HG03457 (cell line): ENCODE results near the gene GFOD1.
A peak's percentile ranks its signal among the peaks of the same experiment; 100 is the strongest.

Experiments used
- ATAC-seq: cut with Tn5 transposase; IDR thresholded peaks from one replicate; pipeline ENCODE4 v1.9.1; 2021; ENCODE audit warnings: moderate number of reproducible peaks; ENCODE audit not compliant: unreplicated experiment

The GFOD1 gene

GRCh38 chr6:13486679-13487121, 700 bp downstream of the GFOD1 start:
- peak; percentile 15 for ATAC-seq

DNA sequence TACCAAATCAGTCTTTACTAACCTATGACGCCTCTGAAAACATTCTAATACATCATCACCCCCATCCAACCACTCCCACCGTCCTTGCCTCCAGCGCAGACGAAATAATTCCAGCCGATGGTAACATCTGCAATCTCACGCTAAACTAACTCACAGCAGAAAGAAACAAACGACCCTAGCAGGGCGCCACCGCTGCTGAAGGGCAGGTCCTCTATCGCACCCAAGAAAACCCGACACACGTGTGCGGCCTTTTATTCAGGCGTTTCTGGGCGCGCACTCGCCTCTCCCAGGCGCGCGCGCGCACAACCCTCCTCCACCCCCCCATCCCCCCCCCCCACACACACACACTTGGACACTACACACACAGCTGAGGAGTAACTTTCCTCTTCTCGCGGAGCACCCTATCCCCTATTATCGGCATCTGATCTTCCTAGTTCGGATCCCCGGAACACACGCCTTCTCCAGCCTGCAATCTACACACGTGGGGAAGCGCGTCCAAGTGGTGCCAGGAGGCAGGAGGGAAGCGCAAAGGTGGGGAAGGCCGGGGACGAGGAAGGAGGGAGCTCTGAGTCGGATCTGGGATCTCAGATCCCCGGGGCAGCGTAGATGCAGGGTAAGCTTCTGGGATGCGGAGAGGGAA, 1.4 kb downstream of the GFOD1 start:
- ATAC-seq, result no peak

DNA sequence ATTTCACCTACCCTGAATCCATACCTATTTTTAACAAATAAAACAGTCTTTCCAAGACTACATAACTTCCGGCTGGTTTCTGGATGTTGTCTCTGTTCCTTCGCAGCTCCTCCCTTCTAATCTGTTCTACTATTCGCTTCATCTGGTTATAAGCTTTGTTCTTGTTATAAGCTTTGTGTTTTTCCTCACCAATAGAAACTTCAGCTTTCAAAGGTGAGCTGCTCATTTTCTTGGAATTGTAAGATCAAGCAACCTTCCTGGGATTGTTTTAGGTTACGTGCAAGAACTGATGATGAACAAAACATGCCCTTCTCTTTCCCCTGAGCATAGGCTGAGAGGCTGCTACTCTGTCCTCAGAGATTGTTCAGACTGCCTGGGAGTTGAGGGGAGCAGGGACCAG, 2.1 kb downstream of the GFOD1 start:
- no peak for ATAC-seq

DNA sequence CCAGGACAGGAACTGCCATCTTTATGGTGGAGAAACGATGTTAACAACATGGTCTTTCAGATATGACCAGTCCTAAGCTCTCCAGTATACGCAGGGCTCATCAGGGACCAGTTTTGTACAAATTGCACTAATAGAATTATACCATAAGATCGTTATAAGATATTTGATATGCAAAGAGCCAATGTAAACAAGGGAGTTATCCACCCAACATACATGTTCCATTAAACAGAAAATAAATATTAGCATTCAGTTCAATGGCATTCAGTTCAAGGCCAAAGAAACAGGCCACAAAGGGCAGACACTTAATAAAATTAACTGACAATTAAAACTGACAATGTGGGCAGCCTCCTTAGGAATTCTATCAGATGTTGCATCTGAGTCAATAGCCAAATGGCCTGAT, 2.6 kb downstream of the GFOD1 start:
- ATAC-seq, result no peak

DNA sequence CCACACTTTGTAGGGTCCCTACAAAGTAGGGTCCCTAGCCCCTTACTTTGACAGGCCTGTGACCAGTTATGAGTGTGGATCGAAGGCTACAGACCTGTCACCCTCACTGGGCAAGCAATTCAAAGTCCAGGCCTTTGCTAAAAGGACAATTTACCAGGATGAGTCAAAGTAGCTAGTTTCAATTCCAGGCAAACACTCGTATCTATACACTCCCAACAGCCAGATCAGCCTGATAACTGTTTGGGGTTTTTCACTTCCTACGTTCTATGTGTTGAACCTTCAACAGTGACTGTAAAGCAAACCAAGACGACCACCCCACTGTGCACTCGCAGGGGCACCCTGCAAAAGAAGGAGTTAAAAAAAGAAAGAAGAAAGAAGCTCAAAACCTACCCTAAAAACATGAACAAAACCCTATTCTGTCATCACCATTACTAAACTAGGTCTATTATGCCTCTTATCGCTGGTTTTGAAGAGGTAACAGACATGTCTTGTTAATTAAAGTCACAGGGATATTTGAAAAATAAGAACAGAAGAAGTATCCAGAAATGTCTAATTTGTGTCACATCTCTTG, 3.2 kb downstream of the GFOD1 start:
- ATAC-seq, result no peak

DNA sequence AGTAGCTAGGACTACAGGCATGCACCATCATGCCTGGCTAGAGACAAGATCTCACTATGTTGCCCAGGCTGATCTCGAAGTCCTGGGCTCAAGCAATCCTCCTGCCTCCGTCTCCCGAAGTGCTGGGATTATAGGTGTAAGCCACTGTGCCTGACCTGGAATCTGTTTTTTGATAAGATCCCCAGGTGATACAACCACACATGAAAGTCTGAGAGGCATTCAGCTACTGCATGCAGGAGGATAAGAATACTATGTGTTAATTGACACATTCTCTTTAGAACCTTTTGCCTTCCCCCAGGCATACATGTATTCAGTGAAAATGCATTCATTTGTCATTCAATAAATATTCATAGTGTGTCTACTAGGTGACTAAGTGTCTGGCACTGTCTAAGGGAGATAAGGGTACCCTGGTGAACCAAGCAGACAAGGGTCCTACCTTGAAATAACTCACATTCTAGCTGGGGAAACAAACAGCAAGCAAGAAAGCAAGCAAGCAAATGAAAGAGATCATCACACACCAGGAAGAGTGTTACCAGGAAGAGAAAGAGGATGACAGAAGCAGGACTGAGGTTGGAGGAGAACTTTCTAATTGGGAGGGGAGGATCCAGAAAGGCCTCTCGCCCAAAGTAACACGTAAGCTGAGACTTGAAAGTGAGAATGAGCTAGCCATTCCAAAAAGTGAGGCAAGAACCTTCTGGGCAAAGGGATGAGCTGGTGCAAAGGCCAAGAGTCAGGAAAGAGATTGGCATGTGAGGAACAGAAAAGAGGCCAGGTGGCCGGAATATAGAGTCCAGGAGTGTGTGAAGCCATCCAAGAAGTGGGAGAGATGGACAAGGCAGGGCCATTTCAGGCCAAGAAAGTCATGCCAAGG, 6.5 kb downstream of the GFOD1 start:
- no peak for ATAC-seq

DNA sequence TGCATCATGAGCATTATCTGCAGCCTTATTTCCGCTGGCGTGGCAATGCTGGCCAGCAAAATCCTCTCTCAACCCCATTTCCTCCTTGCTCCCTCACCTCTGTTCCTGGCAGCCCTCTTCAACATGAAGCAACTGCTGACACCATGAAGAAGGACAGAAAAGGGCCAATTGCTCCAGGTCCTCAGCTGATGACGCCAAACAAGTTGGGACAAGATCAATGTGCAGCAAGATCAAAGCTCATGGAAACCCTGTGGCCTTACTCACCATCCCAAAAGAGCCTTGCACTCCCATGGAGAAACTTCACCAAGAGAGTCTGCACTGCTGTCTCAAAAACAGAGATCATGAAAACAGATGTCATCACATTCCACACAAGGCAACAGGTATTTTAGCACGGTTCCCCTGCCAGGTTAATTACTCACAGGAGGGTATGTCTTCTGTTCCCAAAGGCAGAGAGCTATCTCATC, 7.4 kb downstream of the GFOD1 start:
- no peak for ATAC-seq

- no peak for ATAC-seq
Observed at GRCh38 chr6:13479206-13479800, 8.1 kb downstream of the GFOD1 start.

GRCh38 chr6:13478525-13478966, 8.9 kb downstream of the GFOD1 start:
- no peak for ATAC-seq

DNA sequence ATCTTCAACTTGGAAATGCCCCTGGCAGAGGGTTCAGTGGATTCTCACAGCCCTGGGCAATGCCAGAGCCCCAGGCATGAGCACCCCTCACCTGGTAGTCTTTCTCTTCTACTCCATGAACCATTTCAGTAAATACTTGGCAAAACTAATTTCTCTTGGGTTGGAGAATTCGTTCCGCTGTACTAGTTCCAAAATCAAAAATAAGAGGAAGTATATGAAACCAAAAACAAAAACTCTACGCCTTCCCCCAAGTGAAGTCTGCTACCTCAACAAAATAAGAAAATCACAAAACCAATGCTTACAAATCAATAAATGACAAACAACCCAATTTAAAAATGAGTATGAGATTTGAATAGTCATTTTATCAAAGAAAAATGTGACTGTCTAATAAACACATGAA, 12.6 kb downstream of the GFOD1 start:
- ATAC-seq, result no peak

DNA sequence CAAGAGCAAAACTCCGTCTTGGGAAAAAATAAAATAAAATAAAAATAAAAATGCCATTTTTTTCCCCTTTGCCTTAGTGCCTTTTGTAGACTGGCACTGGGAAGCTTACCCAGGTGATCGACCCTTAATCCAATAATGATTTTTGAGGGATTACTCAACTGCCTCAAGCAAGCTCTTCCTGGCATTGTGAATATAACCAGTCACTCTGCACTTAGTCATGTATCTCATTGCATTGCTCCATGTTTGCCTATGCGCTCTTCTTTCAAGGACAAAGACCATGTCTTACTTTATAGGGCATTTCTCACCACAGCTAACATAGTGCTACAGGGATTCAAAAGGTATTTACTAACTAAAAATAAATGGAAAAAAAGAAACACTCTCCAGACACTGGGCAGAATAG, 13.0 kb downstream of the GFOD1 start:
- ATAC-seq, result no peak

- ATAC-seq, result no peak
Observed at GRCh38 chr6:13473768-13474165, 13.6 kb downstream of the GFOD1 start.

GRCh38 chr6:13472976-13473767, 14.2 kb downstream of the GFOD1 start:
- no peak for ATAC-seq

GRCh38 chr6:13472099-13472498, 15.3 kb downstream of the GFOD1 start:
- no peak for ATAC-seq

DNA sequence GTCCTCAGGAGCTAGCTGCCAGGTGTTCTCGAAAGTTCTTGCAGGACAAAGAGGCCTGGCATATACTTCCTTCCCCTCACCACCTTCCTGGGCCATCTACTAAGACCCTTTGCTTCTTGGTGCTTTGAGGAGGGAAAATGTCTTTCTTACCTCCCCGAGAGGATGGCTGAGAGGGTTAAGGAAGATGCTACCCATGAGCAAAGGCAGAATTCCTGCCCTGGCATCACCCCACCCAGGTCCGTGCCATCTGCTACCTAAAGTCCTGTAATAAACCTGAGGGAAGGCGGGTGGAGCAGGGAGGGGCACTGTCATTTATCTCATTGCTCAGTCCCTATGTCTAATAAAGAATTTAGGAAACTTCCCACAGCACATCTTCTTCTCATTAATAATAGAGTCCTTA, 16.2 kb downstream of the GFOD1 start:
- no peak for ATAC-seq

- ATAC-seq, result no peak
Observed at GRCh38 chr6:13470238-13471140, 16.9 kb downstream of the GFOD1 start.

- ATAC-seq, result no peak
Observed at GRCh38 chr6:13469693-13470092, 17.7 kb downstream of the GFOD1 start.

DNA sequence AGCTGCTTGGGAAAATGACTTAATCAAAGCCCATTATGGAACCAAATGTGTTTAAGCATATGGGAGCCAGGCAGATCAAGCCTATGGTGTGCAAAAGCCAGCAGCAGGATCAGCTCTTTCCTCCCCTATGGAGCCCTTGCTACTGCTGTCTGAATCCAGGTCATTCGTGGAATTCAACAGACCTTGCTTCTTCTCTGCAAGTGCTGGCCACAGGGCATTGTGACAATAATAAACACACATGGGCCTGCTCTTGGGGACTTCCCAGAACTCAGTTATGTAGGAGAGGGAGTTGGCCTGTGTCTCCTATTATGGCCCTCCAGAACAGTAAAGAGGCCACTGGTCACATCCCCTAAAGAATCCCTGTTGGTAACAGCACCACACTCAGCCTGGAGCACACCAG, 18.6 kb downstream of the GFOD1 start:
- no peak for ATAC-seq

- ATAC-seq, result no peak
Observed at GRCh38 chr6:13467216-13467600, 20.2 kb downstream of the GFOD1 start.
